Activated naive CD8-positive, alpha-beta T cell treated with anti-CD3 and anti-CD28 coated beads for 36 hours (primary cell): ENCODE results near the gene STK10. TPM values are rescaled to one million over a fixed set of nuclear protein-coding genes. Genes with fewer than 3 reads are reported as not detected.
A peak's percentile ranks its signal among the peaks of the same experiment; 100 is the strongest.

Experiments used
- DNase-seq: peaks from one replicate; pipeline ENCODE4 v3.0.0; 2021
- H3K27ac Mint-ChIP-seq: one replicate; pipeline ENCODE4 v1.8.0; 2022; ENCODE audit warnings: mild to moderate bottlenecking, moderate library complexity, mixed read lengths
- H3K27me3 Mint-ChIP-seq: one replicate; pipeline ENCODE4 v1.8.0; 2022; ENCODE audit warnings: mild to moderate bottlenecking, mixed read lengths
- H3K36me3 Mint-ChIP-seq: one replicate; pipeline ENCODE4 v1.8.0; 2021; ENCODE audit warnings: mild to moderate bottlenecking, mixed read lengths
- H3K4me1 Mint-ChIP-seq: one replicate; pipeline ENCODE4 v1.8.0; 2021; ENCODE audit warnings: mixed read lengths
- H3K4me3 Mint-ChIP-seq: one replicate; pipeline ENCODE4 v1.8.0; 2022; ENCODE audit warnings: mild to moderate bottlenecking, moderate library complexity, mixed read lengths
- H3K9me3 Mint-ChIP-seq: one replicate; pipeline ENCODE4 v1.8.0; 2022; ENCODE audit warnings: mixed read lengths
- total RNA-seq, 2 experiments: library from RNA; stranded (reverse); gene quantifications; one replicate each; pipeline ENCODE4 v1.2.3, GENCODE V29; 2021

The STK10 gene
- total RNA-seq, 2 experiments from 2014 or later, result 83.7 to 93.2 TPM

DNA sequence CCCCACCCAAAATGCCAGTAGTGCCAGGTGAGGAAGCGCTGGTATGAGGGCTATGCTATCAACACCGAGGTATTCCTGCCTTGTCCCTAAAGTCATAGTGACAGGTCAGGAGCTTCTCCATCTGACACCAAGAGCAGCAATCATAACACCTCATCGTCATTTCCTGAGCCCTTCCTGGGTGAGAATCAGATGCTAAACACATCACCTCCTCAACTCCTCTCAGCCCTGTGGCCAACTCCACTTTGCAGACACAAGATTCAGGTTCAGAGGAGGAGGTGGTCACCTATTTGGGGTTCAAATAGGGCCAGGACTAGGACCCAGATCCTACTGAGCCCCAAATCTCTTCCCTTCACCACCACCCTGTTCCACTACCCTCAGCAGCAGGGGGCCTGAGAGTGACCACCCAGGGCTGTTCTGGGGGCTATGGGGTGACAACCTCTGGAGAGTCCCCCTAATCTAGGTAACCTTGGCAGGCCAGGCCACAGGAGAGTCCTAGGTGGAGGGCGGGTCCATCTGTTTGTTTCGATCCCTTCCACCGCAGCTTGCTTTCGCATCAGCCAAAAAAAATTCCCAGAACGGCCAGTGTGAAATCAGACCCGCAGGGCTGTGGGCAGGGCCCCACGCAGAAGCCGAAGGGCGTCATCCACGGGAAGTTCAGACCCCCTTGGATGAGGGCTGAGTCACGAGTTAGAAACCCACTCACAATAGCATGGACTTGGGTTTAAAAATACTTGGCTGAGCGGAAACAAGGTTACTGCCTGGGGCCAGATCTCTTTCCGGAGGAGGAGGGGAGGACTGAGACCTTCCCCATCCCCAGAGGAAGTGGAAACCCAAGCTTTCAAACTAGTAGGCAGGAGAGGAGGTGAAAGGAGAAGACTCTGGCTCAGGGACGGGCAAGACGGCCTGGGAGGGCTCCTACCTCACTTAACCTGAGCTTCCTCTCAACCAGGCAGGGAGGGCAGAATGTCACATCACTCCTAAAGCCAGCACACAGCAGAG lies 8.7 kb downstream of the STK10 start:
- Mint-ChIP-seq H3K4me3 (peak overlapping the region; percentile 83), H3K9me3 (no peaks in the 10 kb centered on the region), H3K4me1 (peaks cover 83% of the 10 kb centered on the region), H3K27me3 (no peaks in the 10 kb centered on the region), H3K36me3 (peaks cover 64% of the 10 kb centered on the region), H3K27ac (peak overlapping the region; percentile 92)
- DNase-seq, result peak; percentile 75

DNA sequence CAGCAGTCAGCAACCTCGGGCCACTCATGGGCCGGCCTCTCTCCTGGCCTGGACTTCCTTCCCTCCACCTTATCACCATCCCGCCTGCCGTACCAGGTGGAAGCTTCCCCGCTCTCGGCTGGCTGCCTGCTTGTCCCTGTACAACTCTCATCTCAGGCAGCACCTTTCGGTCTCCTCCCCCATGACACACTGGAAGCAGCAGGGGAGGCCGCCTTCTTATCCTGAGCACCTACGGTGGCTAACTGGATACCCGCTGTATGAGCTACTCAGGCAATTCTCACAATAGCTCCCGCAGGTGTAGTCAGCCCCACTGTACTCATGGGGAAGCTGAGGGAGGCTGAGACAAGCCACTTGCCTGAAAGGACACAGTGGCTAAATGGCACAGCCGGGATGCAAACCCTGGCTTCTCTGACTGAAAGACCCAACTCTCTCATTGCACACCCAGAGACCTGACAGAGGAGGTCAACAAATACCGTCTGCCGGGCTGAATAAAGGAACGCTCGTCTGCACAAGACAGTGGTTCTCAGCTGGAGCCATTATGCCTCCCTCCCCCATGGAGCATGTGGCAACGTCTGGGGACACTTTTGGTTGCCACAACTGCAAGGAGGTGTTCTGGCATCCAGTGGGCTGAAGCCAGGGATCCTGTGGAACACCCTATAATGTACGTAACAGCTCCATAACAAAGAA lies 9.6 kb downstream of the STK10 start:
- peak overlapping the region; percentile 83 for H3K4me3 Mint-ChIP-seq
- no peaks in the 10 kb centered on the region for H3K9me3 Mint-ChIP-seq
- H3K27ac Mint-ChIP-seq, result peak overlapping the region; percentile 92
- H3K36me3 Mint-ChIP-seq, result peaks cover 66% of the 10 kb centered on the region
- H3K4me1 Mint-ChIP-seq, result peaks cover 83% of the 10 kb centered on the region
- H3K27me3 Mint-ChIP-seq, result peaks cover 5% of the 10 kb centered on the region
- peak; percentile 63 for DNase-seq

DNA sequence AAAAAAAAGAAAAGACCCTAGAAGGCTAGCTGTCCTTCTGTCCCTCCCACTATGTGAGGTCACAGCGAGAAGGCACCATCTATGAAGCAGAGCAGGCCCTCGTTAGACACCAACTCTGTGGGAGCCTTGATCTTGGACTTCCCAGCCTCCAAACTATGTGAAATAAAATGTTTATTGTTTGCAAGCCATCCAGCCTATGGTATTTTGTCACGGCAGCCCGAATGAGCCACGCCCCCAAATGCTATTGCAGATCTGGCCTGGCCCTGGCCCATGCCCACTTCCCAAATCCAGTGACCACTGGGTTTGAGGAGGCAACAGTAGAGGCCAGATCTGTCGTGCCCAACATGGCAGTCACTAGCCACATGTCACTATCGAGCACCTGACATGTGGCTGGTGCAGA lies 10.8 kb downstream of the STK10 start:
- Mint-ChIP-seq H3K27ac (peak overlapping the region; percentile 92), H3K36me3 (peaks cover 60% of the 10 kb centered on the region), H3K4me3 (peak overlapping the region; percentile 83), H3K4me1 (peaks cover 87% of the 10 kb centered on the region), H3K9me3 (no peaks in the 10 kb centered on the region), H3K27me3 (peaks cover 5% of the 10 kb centered on the region)
- no peak for DNase-seq

DNA sequence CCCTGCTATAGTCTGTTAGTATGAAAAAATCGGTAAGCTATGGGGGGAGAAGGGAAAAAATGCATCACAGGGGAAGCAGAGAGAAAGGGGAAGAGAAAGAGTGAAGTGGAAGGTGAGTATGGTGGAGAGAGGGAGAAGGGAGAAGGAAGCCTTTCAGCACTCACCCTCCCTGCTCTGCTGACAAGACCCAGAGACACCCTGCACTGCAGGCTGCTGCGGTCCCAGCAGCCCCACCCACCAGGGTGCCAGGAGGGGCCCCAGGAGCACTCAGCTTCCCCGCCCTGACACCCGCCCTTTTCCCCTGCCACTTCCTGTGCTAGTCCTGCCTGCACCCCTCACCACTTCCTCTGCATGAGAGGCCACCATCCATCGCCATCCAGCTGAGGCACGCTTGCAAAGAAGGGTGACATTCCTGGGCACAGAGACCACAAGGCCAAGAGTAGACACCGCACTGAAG lies 12.7 kb downstream of the STK10 start:
- peaks cover 60% of the 10 kb centered on the region for H3K36me3 Mint-ChIP-seq
- H3K4me1 Mint-ChIP-seq, result peaks cover 92% of the 10 kb centered on the region
- peaks cover 5% of the 10 kb centered on the region for H3K27me3 Mint-ChIP-seq

DNA sequence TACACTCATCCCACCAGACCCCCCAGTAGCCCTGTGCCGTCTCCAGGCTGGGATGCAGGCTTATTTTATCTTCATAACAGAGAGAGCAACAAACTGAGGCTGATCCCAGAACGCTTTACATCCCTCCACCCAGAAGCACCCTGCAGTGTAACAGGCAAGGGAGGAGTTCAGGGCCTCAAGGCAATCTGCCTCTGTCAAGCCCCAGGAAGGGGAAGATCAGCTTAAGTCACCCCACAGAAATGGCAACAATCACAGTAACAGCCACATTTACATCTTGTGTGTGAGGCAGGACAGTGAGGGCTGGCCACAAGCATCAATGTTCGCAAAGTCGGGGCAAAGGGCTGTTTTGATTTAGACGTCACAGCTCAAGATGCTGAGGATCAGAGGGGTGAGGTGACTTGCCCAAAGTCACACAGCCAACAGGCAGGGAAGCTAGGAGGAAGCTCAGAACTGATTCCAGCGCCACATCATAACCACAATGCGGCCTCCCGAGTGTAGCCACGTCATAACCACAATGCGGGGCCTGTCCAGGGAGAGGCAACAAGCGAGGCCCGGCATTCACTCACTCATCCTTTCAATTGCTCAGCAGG lies 14.4 kb downstream of the STK10 start:
- Mint-ChIP-seq H3K27ac (peak overlapping the region; percentile 92), H3K9me3 (no peaks in the 10 kb centered on the region), H3K4me3 (peak overlapping the region; percentile 83), H3K4me1 (peaks cover 92% of the 10 kb centered on the region), H3K36me3 (peaks cover 75% of the 10 kb centered on the region), H3K27me3 (peaks cover 5% of the 10 kb centered on the region)
- peak; percentile 75 for DNase-seq

More for the DNA sequence above, 12.7 kb downstream of the STK10 start:
- H3K9me3 Mint-ChIP-seq, result no peaks in the 10 kb centered on the region
- peak; percentile 87 for DNase-seq
- peak overlapping the region; percentile 92 for H3K27ac Mint-ChIP-seq
- H3K4me3 Mint-ChIP-seq, result peak overlapping the region; percentile 83

DNA sequence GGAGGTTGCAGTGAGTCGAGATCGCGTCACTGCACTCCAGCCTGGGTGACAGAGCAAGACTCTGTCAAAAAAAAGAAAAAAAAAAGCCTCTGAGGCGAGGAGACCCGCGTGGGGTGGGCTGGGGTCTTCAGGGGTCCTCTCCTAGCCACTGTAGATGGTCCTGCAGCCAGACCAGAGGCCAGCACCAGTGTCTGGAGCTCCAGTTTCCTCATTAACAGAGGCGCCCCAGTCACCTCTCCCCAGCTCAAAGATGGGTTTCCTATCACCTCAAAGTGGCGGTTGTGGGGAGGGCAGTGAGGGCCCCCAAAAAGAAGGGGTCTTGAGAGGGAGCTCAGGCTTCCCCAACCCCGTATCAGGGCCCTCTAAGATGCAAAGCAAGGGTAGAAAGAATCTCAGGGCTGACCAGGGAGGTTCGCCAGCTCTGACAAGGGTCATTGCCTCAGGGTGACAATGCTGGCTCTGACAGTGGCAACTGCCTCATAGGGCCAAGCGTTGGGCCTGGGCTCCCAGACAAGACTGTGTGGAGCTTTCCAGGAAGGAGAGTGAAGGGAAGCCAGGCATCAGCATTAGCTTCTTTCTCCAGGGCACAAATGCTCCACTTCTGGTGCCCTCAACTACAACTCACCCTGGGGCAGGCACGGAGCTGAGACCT lies 15.0 kb downstream of the STK10 start:
- peaks cover 5% of the 10 kb centered on the region for H3K27me3 Mint-ChIP-seq
- no peaks in the 10 kb centered on the region for H3K9me3 Mint-ChIP-seq
- H3K36me3 Mint-ChIP-seq, result peaks cover 72% of the 10 kb centered on the region
- H3K4me1 Mint-ChIP-seq, result peaks cover 92% of the 10 kb centered on the region
- peak overlapping the region; percentile 92 for H3K27ac Mint-ChIP-seq
- peak overlapping the region; percentile 83 for H3K4me3 Mint-ChIP-seq
- DNase-seq, result no peak

DNA sequence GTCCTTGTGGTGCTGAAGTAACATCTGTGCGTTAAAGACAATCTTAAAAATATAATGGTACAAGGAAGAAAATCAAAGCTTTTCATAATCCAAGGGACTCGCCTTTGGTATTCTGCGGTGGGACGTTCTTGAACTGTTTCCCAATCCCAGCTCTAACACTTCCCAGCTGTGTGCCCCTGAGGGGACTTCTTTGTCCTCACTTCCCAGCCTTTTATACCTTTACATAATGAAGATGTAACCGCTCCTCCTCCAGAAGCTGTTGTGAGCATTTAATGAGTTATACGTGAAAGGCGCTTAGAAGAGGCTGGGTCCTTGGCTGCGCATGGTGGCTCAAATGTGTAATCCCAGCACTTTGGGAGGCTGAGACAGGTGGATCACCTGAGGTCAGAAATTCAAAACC lies 16.9 kb downstream of the STK10 start:
- no peak overlapping the region for H3K4me3 Mint-ChIP-seq
- peak overlapping the region; percentile 85 for H3K27ac Mint-ChIP-seq
- H3K36me3 Mint-ChIP-seq, result peaks cover 59% of the 10 kb centered on the region
- H3K27me3 Mint-ChIP-seq, result peaks cover 5% of the 10 kb centered on the region
- no peaks in the 10 kb centered on the region for H3K9me3 Mint-ChIP-seq
- no peak for DNase-seq
- peaks cover 90% of the 10 kb centered on the region for H3K4me1 Mint-ChIP-seq

DNA sequence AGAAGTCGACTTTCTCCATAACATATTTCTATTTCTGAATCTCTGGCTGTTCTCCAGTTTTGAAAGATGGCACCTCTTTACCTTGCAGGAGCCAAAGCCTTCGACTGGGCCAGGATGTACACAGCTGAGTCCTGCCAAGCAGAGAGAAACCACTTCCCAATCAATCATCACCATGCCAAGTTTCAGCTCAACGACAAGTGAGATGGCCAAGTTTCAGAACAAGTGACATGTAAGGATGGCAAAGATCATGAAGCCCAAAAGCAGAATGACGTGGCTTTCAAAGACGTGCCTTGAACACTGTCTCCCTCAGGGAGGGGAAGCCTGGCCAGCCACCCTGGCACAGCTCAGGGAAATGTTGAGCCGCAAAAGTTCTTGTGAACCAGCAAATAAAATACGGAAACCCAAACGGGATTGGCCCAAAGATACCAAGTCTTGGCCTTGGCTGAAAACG lies 17.7 kb downstream of the STK10 start:
- no peak for DNase-seq
- Mint-ChIP-seq H3K36me3 (peaks cover 52% of the 10 kb centered on the region), H3K4me3 (peak overlapping the region; percentile 39), H3K27ac (peak overlapping the region; percentile 85), H3K27me3 (peaks cover 5% of the 10 kb centered on the region), H3K4me1 (peaks cover 85% of the 10 kb centered on the region), H3K9me3 (no peaks in the 10 kb centered on the region)

DNA sequence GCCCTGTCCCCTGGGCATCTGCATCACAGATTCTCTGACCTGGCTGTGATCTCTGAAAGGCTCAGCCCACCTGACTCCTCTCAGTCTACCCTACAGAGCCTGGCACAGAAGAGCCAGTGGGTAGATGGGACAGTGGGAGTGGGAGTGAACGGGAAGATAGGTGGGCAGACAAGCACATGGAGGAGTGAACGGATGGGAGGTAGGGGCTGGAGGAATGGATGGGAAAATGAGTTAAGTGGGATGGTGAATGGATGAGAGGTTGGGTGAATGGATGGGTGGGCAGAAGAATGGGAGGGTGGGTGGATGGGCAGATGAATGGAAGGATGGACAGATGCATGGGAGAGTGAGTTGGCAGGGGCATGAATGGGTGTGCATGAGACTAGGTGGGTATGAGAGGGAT lies 18.8 kb downstream of the STK10 start:
- H3K27ac Mint-ChIP-seq, result peak overlapping the region; percentile 38
- DNase-seq, result no peak
- H3K4me3 Mint-ChIP-seq, result no peak overlapping the region

DNA sequence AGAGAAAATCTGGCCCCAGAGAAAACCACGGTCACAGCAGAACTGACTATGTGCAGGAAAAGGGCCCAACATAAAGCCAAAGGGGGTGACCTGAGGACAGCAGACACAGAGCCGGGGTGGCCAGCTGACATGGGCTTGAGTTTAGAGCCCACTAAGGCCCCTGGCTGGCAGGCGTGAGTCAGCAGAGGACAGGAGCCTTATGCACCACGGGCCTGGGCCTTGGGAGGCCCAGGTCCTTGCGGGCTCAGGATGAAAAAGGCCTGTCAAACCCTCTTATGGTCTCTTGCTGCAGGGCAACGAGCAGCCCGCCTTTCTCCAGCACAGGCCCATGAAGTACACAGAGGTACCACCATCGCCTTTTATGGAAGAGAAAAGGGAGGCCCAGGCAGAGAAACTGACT lies 19.7 kb downstream of the STK10 start:
- no peaks in the 10 kb centered on the region for H3K9me3 Mint-ChIP-seq
- no peaks in the 10 kb centered on the region for H3K27me3 Mint-ChIP-seq
- H3K27ac Mint-ChIP-seq, result peak overlapping the region; percentile 45
- DNase-seq, result no peak
- peaks cover 36% of the 10 kb centered on the region for H3K36me3 Mint-ChIP-seq
- peaks cover 76% of the 10 kb centered on the region for H3K4me1 Mint-ChIP-seq
- no peak overlapping the region for H3K4me3 Mint-ChIP-seq

More for the DNA sequence above, 18.8 kb downstream of the STK10 start:
- Mint-ChIP-seq H3K4me1 (peaks cover 81% of the 10 kb centered on the region), H3K9me3 (no peaks in the 10 kb centered on the region), H3K27me3 (peaks cover 5% of the 10 kb centered on the region), H3K36me3 (peaks cover 44% of the 10 kb centered on the region)

DNA sequence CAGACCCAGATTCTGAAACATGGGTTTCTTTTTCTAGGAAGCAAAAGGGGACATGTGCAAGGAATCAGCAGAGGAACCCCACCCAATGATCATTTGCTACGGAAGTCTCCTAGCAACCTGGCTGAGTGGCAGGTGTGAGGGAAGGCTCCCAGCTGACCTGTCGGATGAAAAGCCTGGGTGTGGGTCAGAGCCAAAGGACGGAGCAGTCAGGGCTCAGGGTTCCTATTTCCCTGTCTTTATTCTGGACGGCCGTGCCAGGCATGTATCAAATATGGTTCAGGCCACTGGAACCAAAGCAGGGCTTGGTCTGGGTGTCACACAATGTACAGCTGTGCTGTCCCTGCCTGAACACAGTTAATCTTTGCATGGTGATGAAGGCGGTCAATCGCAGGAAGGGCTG lies 20.1 kb downstream of the STK10 start:
- H3K9me3 Mint-ChIP-seq, result no peaks in the 10 kb centered on the region
- no peak for DNase-seq
- no peaks in the 10 kb centered on the region for H3K27me3 Mint-ChIP-seq
- peak overlapping the region; percentile 45 for H3K27ac Mint-ChIP-seq
- H3K4me3 Mint-ChIP-seq, result no peak overlapping the region
- peaks cover 36% of the 10 kb centered on the region for H3K36me3 Mint-ChIP-seq
- peaks cover 76% of the 10 kb centered on the region for H3K4me1 Mint-ChIP-seq

DNA sequence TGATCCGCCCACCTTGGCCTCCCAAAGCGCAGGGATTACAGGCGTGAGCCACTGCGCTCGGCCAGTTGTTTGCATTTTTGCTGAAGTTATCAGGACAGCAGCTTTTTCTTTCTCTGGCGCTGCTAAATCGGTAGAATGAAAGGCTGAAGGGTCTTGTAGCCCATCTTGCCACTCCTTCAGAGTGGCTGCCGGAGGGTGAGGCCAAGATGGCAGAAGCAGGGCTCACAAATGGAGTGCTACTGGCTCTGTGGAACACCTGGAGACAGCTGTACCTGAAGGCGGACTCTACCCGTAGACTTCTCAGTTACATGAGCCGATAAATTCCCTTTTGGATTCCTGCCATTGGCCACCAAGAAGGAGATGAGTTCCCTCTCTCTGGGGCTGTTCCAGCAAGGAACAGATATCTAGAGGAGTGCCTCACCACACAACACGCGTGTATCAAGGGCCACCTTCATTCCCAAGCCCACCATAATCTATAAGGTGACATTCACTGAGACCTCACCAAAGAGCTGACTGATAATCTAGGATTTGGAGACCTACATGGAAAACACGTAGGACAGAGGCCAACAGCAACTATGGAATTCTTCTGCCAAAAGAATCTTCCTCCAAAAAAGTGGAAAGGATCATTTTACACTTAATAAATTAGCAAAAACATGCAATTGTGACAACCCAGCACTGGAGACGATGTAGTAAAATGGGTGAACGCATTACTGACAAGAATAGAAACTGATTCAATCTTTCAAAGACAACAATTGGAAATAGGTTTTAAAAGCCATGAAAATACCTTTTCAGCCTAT lies 21.8 kb downstream of the STK10 start:
- Mint-ChIP-seq H3K27ac (no peak overlapping the region), H3K4me1 (peaks cover 70% of the 10 kb centered on the region), H3K4me3 (no peak overlapping the region), H3K9me3 (no peaks in the 10 kb centered on the region), H3K36me3 (peaks cover 26% of the 10 kb centered on the region), H3K27me3 (no peaks in the 10 kb centered on the region)
- DNase-seq, result no peak

DNA sequence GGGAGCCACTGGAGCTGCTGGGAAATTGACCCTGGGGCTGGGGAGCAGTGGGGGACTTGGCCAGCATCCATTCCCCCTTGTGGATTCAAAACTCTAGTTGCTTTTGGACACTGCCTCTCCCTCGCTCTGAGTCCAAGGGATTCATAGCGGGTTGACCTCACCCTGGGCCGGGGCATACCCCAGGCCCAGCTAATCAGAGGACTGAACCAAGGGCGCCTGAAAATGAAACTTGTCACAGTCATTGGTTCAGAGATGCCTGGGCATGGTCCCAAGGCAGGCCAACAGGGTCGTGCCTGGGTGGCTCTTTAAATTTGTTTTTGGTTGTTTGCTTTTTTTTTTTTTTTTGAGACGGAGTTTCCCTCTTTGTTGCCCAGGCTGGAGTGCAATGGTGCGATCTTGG lies 22.6 kb downstream of the STK10 start:
- H3K27ac Mint-ChIP-seq, result peak overlapping the region; percentile 29
- peaks cover 70% of the 10 kb centered on the region for H3K4me1 Mint-ChIP-seq
- no peak overlapping the region for H3K4me3 Mint-ChIP-seq
- DNase-seq, result no peak
- no peaks in the 10 kb centered on the region for H3K27me3 Mint-ChIP-seq
- H3K36me3 Mint-ChIP-seq, result peaks cover 21% of the 10 kb centered on the region
- no peaks in the 10 kb centered on the region for H3K9me3 Mint-ChIP-seq

DNA sequence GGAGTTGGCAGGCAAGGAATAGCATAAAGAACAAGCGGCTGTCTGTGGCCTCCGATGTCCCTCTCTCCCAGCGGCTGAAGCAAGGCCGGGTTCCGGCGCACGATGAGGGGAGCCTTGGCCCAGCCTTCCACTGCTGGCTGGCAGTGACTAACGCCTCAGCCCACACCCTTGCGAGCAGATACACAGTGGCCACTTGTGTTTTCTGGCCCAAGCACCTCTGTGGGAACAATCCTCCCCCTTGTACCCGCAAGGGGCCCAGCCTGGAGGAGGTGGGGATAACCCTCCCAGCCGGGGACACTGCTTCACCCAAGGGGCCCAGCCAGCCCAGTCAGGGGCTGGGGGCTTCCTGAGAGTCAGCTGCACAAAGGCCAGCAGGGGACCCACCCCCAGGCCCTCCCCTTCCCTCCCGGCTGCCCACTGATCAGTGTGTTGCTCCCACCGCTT lies 23.2 kb downstream of the STK10 start:
- Mint-ChIP-seq H3K27me3 (no peaks in the 10 kb centered on the region), H3K9me3 (no peaks in the 10 kb centered on the region), H3K27ac (peak overlapping the region; percentile 29), H3K36me3 (peaks cover 15% of the 10 kb centered on the region), H3K4me1 (peaks cover 67% of the 10 kb centered on the region), H3K4me3 (no peak overlapping the region)
- no peak for DNase-seq
